HUES64 (cell line): ENCODE results near the gene SHROOM1.

Experiments used
- H3K27ac ChIP-seq: 2 replicates; pipeline ENCODE4 v1.7.0; 2013; ENCODE audit warnings: low read depth, low read length, inconsistent platforms
- H3K27me3 ChIP-seq: 2 replicates; pipeline ENCODE4 v1.6.1; 2013; ENCODE audit warnings: mild to moderate bottlenecking, low read length; ENCODE audit not compliant: insufficient read depth
- H3K36me3 ChIP-seq: 2 replicates; pipeline ENCODE4 v1.6.1; 2013; ENCODE audit warnings: mild to moderate bottlenecking, low read length; ENCODE audit not compliant: insufficient read depth
- H3K4me1 ChIP-seq: 2 replicates; pipeline ENCODE4 v1.6.1; 2013; ENCODE audit warnings: mild to moderate bottlenecking, low read length, moderate library complexity; ENCODE audit not compliant: insufficient read depth
- H3K4me3 ChIP-seq: 2 replicates; pipeline ENCODE4 v1.5.1; 2013; ENCODE audit warnings: mild to moderate bottlenecking, low read length, moderate library complexity
- H3K9ac ChIP-seq: 2 replicates; pipeline ENCODE4 v1.6.1; 2013; ENCODE audit warnings: mild to moderate bottlenecking, low read depth, low read length
- H3K9me3 ChIP-seq: 2 replicates; pipeline ENCODE4 v1.6.1; 2013; ENCODE audit warnings: low read depth, low read length; ENCODE audit not compliant: insufficient read depth
- WGBS: fragments of 150-250, 120-280 bp; methylation state at CpG from one replicate; pipeline ENCODE4 v1.1.7; 2013; ENCODE audit warnings: missing lambda C conversion rate; 5-methylcytosine and 5-hydroxymethylcytosine counted together

SHROOM1 gene

DNA sequence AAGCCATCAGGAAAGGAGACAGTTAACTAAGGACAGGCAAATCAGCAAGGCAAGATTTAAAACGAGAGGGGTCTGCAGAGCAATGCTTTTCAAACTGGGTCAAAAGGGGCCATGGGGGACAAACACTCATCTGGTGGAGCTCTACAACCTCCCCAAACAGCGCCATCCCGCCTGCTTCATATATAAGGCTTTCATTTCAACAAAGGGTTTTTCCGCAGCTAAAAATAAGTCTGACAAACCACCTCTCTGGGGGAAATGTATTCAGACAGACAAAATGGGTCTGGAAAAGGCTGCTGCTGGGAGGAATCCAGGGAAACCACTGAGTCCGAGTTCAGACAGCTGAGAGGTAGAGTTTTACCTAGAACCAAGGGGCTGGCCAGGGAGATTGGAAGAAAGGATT, 45.1 kb downstream of the SHROOM1 start:
- Histone ChIP-seq H3K9me3 (no peaks in the 10 kb centered on the region), H3K9ac (no peak overlapping the region), H3K27me3 (peaks cover 11% of the 10 kb centered on the region), H3K27ac (no peak overlapping the region), H3K4me1 (no peaks in the 10 kb centered on the region), H3K4me3 (no peak overlapping the region), H3K36me3 (no peaks in the 10 kb centered on the region)
- WGBS, result 74% methylated on average over 5 of the region's 5 CpGs

- H3K9me3 ChIP-seq, result no peaks in the 10 kb centered on the region
- peaks cover 40% of the 10 kb centered on the region for H3K27me3 ChIP-seq
- no peak overlapping the region for H3K4me3 ChIP-seq
- no peak overlapping the region for H3K9ac ChIP-seq
- no peaks in the 10 kb centered on the region for H3K4me1 ChIP-seq
- 82% methylated on average over 4 of the region's 4 CpGs for WGBS
- H3K36me3 ChIP-seq, result no peaks in the 10 kb centered on the region
- H3K27ac ChIP-seq, result no peak overlapping the region
These were observed 48.3 kb downstream of the SHROOM1 start for GRCh38 chr5:132782101-132782500.

- peaks cover 49% of the 10 kb centered on the region for H3K27me3 ChIP-seq
- no peak overlapping the region for H3K27ac ChIP-seq
These were observed 49.4 kb downstream of the SHROOM1 start for GRCh38 chr5:132781029-132781428.

GRCh38 chr5:132780577-132780976, 49.9 kb downstream of the SHROOM1 start:
- no peak overlapping the region for H3K4me3 ChIP-seq
- H3K9me3 ChIP-seq, result no peaks in the 10 kb centered on the region
- peaks cover 53% of the 10 kb centered on the region for H3K27me3 ChIP-seq
- no CpG with 5 or more reads among the region's 1 CpG for WGBS
- H3K9ac ChIP-seq, result no peak overlapping the region
- no peak overlapping the region for H3K27ac ChIP-seq
- no peaks in the 10 kb centered on the region; the same call in 1 of the 2 replicates for H3K4me1 ChIP-seq
- H3K36me3 ChIP-seq, result no peaks in the 10 kb centered on the region

More at GRCh38 chr5:132781029-132781428, 49.4 kb downstream of the SHROOM1 start:
- Histone ChIP-seq H3K9ac (no peak overlapping the region), H3K9me3 (no peaks in the 10 kb centered on the region), H3K4me3 (no peak overlapping the region), H3K36me3 (no peaks in the 10 kb centered on the region), H3K4me1 (no peaks in the 10 kb centered on the region)
- WGBS, result 97% methylated on average over 4 of the region's 4 CpGs

GRCh38 chr5:132779961-132780360, 50.5 kb downstream of the SHROOM1 start:
- H3K36me3 ChIP-seq, result no peaks in the 10 kb centered on the region
- H3K27me3 ChIP-seq, result peaks cover 59% of the 10 kb centered on the region
- no peaks in the 10 kb centered on the region; the same call in 1 of the 2 replicates for H3K4me1 ChIP-seq
- no peaks in the 10 kb centered on the region for H3K9me3 ChIP-seq
- no peak overlapping the region for H3K9ac ChIP-seq
- H3K4me3 ChIP-seq, result no peak overlapping the region
- H3K27ac ChIP-seq, result no peak overlapping the region
- WGBS, result 92% methylated on average over 2 of the region's 3 CpGs

- peaks cover 67% of the 10 kb centered on the region for H3K27me3 ChIP-seq
- WGBS, result 89% methylated on average over 5 of the region's 5 CpGs
These were observed 51.6 kb downstream of the SHROOM1 start for GRCh38 chr5:132778856-132779255.

GRCh38 chr5:132778129-132778528, 52.3 kb downstream of the SHROOM1 start:
- Histone ChIP-seq H3K4me1 (no peaks in the 10 kb centered on the region; the same call in 1 of the 2 replicates), H3K27me3 (peaks cover 67% of the 10 kb centered on the region)

More at GRCh38 chr5:132778856-132779255, 51.6 kb downstream of the SHROOM1 start:
- Histone ChIP-seq H3K9me3 (no peaks in the 10 kb centered on the region), H3K36me3 (no peaks in the 10 kb centered on the region), H3K4me1 (no peaks in the 10 kb centered on the region; the same call in 1 of the 2 replicates), H3K9ac (no peak overlapping the region), H3K27ac (no peak overlapping the region), H3K4me3 (no peak overlapping the region)

GRCh38 chr5:132777209-132778069, 53.0 kb downstream of the SHROOM1 start, which contains the start of gene SEPTIN8:
Gene SEPTIN8 (minus strand): TSS chr5:132777239. CDS start chr5:132777137, 102 bp downstream.
- H3K27me3 ChIP-seq, result peaks cover 67% of the 10 kb centered on the region
- no peak within 1 kb of the TSS for H3K27ac ChIP-seq
- 6% methylated on average over 82 of the region's 82 CpGs for WGBS
- peak within 1 kb of the TSS; percentile 79 for H3K4me3 ChIP-seq
- H3K36me3 ChIP-seq, result no peaks in the 10 kb centered on the region
- H3K9me3 ChIP-seq, result no peaks in the 10 kb centered on the region
- no peaks in the 10 kb centered on the region; the same call in 1 of the 2 replicates for H3K4me1 ChIP-seq
- H3K9ac ChIP-seq, result peak within 1 kb of the TSS; percentile 50

More at GRCh38 chr5:132778129-132778528, 52.3 kb downstream of the SHROOM1 start:
- no peaks in the 10 kb centered on the region for H3K9me3 ChIP-seq
- 78% methylated on average over 4 of the region's 4 CpGs for WGBS
- H3K36me3 ChIP-seq, result no peaks in the 10 kb centered on the region
- H3K27ac ChIP-seq, result no peak overlapping the region
- peak overlapping the region; percentile 79 for H3K4me3 ChIP-seq
- H3K9ac ChIP-seq, result no peak overlapping the region

DNA sequence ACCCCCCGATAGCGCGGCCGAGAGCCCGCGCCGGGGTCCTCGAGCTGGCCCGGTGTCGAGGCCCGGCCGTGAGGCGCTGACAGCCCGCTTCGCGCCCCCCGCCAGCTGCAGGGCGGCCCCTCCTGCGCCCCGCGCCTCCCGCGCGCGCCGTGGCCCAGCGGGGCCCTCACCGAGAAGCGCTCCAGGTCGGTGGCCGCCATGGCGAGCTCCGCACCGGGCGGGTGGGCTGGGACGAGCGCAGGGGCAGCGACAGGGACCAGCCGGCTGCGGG, 53.6 kb downstream of the SHROOM1 start:
- Histone ChIP-seq H3K9me3 (no peaks in the 10 kb centered on the region), H3K36me3 (no peaks in the 10 kb centered on the region), H3K27me3 (peaks cover 65% of the 10 kb centered on the region), H3K4me3 (peak overlapping the region; percentile 79), H3K9ac (no peak overlapping the region), H3K4me1 (peaks cover 5% of the 10 kb centered on the region; the same call in 1 of the 2 replicates), H3K27ac (no peak overlapping the region)
- under 1% methylated on average over 40 of the region's 40 CpGs for WGBS

- WGBS, result 3% methylated on average over 39 of the region's 39 CpGs
- no peak overlapping the region for H3K27ac ChIP-seq
- H3K9me3 ChIP-seq, result no peaks in the 10 kb centered on the region
- no peaks in the 10 kb centered on the region for H3K36me3 ChIP-seq
- peaks cover 10% of the 10 kb centered on the region; the same call in 1 of the 2 replicates for H3K4me1 ChIP-seq
- peaks cover 64% of the 10 kb centered on the region for H3K27me3 ChIP-seq
- H3K9ac ChIP-seq, result no peak overlapping the region
- H3K4me3 ChIP-seq, result peak overlapping the region; percentile 79
These were observed 54.1 kb downstream of the SHROOM1 start for GRCh38 chr5:132776131-132776937.

GRCh38 chr5:132775476-132775961, 54.9 kb downstream of the SHROOM1 start:
- H3K4me3 ChIP-seq, result no peak overlapping the region; the same call in 1 of the 2 replicates
- H3K27me3 ChIP-seq, result peaks cover 57% of the 10 kb centered on the region
- 87% methylated on average over 7 of the region's 7 CpGs for WGBS

More at GRCh38 chr5:132775476-132775961, 54.9 kb downstream of the SHROOM1 start:
- Histone ChIP-seq H3K27ac (no peak overlapping the region), H3K9me3 (no peaks in the 10 kb centered on the region), H3K36me3 (no peaks in the 10 kb centered on the region), H3K4me1 (peaks cover 15% of the 10 kb centered on the region; the same call in 1 of the 2 replicates), H3K9ac (no peak overlapping the region)
